Measurements from ENCODE around the gene TP73.

The TP73 gene

DNA sequence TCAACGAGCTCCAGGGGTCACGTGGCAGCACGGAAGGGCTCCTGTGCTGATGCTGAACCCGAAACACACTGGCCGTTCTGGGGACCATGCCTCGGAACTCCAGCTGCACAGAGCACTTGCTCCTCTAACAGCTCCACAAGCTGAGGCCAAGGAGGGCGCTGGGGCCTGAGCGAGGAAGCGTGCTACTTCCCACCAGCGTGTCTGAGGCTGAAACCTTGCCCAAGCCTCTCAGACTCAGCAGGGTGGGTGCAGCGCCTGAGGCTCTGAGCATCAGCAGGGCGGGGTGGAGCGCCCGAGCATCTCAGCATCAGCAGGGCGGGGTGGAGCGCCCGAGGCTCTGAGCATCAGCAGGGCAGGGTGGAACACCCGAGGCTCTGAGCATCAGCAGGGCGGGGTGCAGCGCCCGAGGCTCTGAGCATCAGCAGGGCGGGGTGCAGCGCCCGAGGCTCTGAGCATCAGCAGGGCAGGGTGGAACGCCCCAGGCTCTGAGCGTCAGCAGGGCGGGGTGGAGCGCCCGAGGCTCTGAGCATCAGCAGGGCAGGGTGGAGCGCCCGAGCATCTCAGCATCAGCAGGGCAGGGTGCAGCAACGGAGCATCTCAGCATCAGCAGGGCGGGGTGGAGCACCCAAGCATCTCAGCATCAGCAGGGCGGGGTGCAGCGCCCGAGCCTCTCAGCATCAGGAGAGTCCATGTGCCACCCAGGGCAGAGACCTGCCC, 12.0 kb upstream of the TP73 start:
- no peak for DNase-seq (ENCODE audit: low read depth, low spot score)
- no peak overlapping the region for H3K4me3 ChIP-seq (ENCODE audit: low read depth, low read length)
- in situ Hi-C loops (cut with HindIII; ENCODE audit: low sequenced_read_pairs), result loop anchor here (25.0 kb wide), 1 partner anchor 103 kb away; no protein-coding TSS in a partner anchor
- TF ChIP-seq CTCF (IDR thresholded peaks at IDR 0.05; ENCODE audit: low read depth, low read length), result no peak

DNA sequence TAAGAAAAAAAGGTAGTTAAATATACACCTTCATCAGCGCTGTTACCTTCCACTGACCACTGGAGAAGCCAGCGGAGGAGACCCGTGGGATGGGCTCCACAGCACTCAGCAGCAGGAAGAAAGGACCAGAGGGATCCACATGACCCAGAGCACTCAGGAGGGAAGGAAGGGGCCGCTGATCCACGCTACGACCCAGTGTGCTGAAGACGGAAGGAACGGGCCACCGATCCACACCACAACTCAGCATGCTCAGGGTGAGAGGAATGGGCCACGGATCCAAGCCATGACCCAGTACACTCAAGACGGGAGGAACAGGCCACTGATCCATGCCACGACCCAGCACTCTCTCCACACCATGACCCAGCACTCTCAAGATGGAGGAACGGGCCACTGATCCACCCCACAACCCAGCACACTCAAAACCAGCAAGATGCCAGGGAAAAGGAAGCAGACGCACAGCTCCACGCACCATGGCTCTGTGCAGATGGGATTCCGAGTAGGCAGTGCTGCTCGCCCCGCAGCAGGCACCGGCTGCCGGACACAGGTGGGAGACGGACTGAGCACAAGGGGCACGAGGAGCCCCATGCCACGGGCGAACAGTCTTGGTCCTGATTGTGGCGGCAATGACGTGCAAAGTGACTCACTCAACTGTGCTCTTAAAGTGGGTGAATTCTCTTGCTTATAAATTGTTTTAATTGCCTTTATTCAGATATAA, 11.1 kb upstream of the TP73 start:
- no peak overlapping the region for H3K4me3 ChIP-seq (ENCODE audit: low read depth, low read length)
- in situ Hi-C loops (cut with HindIII; ENCODE audit: low sequenced_read_pairs), result loop anchor here (25.0 kb wide), 1 partner anchor 104 kb away; no protein-coding TSS in a partner anchor
- no peak for TF ChIP-seq CTCF (IDR thresholded peaks at IDR 0.05; ENCODE audit: low read depth, low read length)
- DNase-seq (ENCODE audit: low read depth, low spot score), result no peak

DNA sequence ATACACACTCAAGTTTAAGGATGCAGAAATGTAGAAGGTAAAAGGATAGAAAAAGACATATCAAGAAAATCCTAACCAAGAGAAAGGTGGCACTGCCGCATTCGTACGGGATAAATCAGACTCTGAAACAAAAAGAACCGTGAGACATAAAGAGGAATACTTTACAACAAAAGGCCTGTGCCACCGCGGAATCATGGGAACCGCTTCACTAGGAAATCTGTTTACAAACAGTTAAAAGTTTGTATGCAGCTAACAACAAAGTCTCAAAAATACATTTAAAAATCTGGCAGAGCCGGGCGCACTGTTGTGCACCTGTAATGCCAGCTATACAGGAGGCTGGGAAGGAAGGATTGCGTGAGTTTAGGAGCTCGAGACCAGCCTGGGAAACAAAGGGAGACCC, 10.5 kb upstream of the TP73 start:
- TF ChIP-seq CTCF (IDR thresholded peaks at IDR 0.05; ENCODE audit: low read depth, low read length), result no peak
- no peak for DNase-seq (ENCODE audit: low read depth, low spot score)
- H3K4me3 ChIP-seq (ENCODE audit: low read depth, low read length), result no peak overlapping the region
- in situ Hi-C loops (cut with HindIII; ENCODE audit: low sequenced_read_pairs), result loop anchor here (25.0 kb wide), 1 partner anchor 105 kb away; no protein-coding TSS in a partner anchor

DNA sequence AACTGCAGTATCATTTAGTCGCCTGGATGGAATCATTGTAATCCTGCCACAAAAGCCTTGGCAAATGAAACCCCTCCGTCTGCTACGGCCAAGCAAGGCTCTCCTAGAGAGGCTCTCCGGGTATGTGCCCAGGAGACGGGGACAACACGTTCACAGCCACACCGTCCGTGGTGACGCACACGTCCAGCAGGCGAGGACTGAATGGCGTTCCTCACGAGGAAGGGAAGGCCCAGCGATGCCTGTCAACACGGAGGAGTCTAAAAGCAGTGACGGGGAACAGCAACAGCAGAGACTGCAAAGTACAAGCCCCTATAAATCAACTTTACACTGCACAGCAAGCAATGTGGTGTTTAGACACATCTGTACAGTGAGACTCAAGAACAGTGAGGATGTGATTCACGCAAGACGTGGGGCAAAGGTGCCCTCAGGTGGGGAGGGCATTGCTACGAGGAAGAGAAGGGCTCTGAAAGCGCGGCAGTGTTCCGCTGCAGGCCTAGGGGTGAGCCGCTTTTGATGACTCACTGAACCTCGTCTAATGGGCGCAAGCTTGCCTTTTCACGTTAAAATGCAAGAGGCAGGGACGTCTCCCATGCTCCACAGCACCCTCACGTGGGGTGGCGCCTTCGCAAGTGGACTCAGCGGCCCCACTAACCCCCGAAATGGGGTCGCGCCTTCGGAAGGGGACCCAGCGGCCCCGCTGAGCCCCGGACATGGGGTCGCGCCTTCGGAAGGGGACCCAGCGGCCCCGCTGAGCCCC, 9.2 kb upstream of the TP73 start:
- no peak overlapping the region for H3K4me3 ChIP-seq (ENCODE audit: low read depth, low read length)
- TF ChIP-seq CTCF (IDR thresholded peaks at IDR 0.05; ENCODE audit: low read depth, low read length), result no peak
- no peak for DNase-seq (ENCODE audit: low read depth, low spot score)
- in situ Hi-C loops (cut with HindIII; ENCODE audit: low sequenced_read_pairs), result loop anchor here (25.0 kb wide), 1 partner anchor 106 kb away; no protein-coding TSS in a partner anchor

DNA sequence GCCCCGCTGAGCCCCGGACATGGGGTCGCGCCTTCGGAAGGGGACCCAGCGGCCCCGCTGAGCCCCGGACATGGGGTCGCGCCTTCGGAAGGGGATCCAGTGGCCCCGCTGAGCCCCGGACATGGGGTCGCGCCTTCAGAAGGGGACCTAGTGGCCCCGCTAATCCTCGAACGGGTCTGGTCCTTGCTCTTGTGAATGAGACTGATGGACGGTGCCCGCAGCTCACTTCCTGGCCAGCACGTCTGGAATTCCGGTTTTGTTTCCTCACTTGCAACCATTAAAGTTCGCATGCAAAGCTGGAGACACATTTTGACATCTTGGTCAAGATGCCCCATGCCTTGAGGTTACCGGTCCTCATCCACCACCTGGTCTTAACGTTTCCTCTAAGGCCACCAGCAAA, 8.0 kb upstream of the TP73 start:
- no peak overlapping the region for H3K4me3 ChIP-seq (ENCODE audit: low read depth, low read length)
- TF ChIP-seq CTCF (IDR thresholded peaks at IDR 0.05; ENCODE audit: low read depth, low read length), result no peak
- in situ Hi-C loops (cut with HindIII; ENCODE audit: low sequenced_read_pairs), result loop anchor here (25.0 kb wide), 1 partner anchor 107 kb away; no protein-coding TSS in a partner anchor
- DNase-seq (ENCODE audit: low read depth, low spot score), result no peak

GRCh38 chr1:3645247-3645646, 7.1 kb upstream of the TP73 start:
- no peak for TF ChIP-seq CTCF (IDR thresholded peaks at IDR 0.05; ENCODE audit: low read depth, low read length)
- no peak for DNase-seq (ENCODE audit: low read depth, low spot score)
- H3K4me3 ChIP-seq (ENCODE audit: low read depth, low read length), result no peak overlapping the region
- in situ Hi-C loops (cut with HindIII; ENCODE audit: low sequenced_read_pairs), result loop anchor here (25.0 kb wide), 1 partner anchor 108 kb away; no protein-coding TSS in a partner anchor
